ENCODE results near the gene SEMA3A.
"Not testable (repeated sequence)": the region's sequence is repeated elsewhere in the genome, so short reads cannot be mapped to it uniquely, and the experiment has no call there.

The SEMA3A gene

GRCh38 chr7:84152995-84153394 lies 41.6 kb downstream of the SEMA3A start:
- no peak for DNase-seq (ENCODE audit: low spot score)

GRCh38 chr7:84150370-84150769 lies 44.2 kb downstream of the SEMA3A start:
- not testable (repeated sequence) for DNase-seq (ENCODE audit: low spot score)

- no peak for DNase-seq (ENCODE audit: low spot score)
These were observed 45.0 kb downstream of the SEMA3A start for GRCh38 chr7:84149573-84149972.

DNA sequence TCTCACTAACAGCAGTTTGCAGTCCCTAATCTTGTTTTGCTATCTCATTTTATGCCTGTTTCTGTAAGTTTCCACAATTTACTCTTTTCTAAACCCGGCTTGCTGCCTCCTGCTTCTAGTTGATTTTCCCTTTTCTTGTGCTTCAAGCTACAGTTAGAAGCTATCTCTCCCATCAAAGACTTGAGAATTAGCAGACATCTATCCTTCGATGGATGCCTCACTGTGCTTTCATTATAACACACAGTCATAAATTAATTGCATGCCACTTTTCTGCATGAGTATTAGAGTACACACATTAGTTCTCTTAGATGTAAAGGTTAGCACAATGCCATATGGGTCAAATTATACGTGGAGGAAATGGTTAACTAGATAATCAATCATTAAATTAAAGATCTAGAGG lies 48.7 kb downstream of the SEMA3A start:
- DNase-seq (ENCODE audit: low spot score): no peak

DNA sequence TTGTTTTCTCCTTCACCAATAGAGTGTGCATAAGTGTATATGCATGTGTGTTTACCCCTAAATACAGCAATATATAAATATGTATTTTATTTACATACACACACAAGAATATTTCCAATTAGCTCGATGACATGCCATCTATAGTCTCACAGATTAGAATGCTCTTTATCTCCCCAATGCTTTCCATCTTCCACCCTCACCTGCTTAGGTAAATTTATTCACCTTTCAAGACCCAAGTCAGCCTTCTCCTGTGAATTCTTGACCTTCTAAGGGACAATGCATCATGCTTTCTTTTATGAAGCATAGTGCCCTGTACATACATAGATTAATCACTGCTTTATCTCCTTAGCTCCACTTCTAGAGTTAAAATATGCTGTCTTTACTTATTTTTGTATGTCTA lies 49.7 kb downstream of the SEMA3A start:
- no peak for DNase-seq (ENCODE audit: low spot score)

DNA sequence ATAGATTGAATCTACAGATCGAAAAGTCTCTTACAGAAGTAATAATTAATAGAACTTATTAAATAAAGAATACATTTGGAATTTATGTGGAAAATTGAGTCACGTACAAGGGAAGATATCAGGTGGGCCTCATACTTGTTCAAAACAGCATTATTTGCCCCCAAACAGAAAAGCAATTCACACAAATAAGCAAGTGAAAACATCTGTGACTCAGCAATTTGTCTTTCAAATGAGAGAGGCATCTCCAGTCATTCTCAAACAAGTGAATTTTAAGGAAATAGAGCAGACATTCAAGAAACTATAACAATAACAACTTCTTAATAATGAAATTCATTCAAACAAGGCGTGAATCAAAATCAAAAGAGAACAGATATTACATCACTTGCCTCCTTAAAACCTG lies 50.1 kb downstream of the SEMA3A start:
- DNase-seq (ENCODE audit: low spot score): no peak

GRCh38 chr7:84142726-84143125 lies 51.9 kb downstream of the SEMA3A start:
- no peak for DNase-seq (ENCODE audit: low spot score)

- peak; percentile 90 for DNase-seq (ENCODE audit: low spot score)
These were observed 54.4 kb downstream of the SEMA3A start for GRCh38 chr7:84139986-84140729.

DNA sequence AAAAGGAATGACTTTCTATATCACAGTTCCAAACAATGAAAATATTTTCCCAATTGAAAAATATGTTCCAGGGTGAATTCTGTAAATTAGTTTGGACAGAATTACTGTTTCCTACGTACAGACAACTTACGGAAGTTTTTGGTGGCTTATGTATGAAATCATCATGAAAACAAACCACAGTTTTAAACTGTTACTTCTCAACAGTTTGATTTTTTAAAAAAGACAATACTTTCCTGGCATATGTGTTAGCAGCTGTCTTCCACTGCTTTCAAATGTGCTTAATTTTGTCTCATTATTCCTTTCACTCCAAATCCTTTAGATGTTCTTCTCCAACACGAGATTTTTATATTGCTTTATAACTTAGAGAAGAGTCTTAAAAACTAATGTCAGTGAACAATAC lies 56.2 kb downstream of the SEMA3A start:
- DNase-seq (ENCODE audit: low spot score): no peak

- DNase-seq (ENCODE audit: low spot score): no peak
These were observed 56.8 kb downstream of the SEMA3A start for GRCh38 chr7:84137812-84138211.

GRCh38 chr7:84136809-84137208 lies 57.8 kb downstream of the SEMA3A start:
- DNase-seq (ENCODE audit: low spot score): no peak

DNA sequence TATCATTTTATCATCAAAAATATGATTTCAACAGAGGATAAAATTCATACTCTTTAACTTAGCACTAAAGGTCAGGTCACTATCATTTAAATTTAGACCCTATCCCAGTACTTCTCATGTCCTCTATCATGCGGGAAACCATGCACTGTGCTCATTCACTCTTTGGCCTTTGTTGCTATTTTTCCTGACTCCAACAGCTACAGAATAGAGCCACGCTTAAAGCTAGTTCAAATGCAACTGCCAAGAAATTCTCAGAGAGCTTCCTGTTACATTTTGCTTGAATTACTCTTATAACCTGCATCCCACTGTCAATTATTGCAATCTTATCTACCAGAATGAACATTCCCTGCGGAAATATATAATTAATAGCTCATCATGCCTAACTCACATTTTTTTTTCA lies 58.3 kb downstream of the SEMA3A start:
- no peak for DNase-seq (ENCODE audit: low spot score)

DNA sequence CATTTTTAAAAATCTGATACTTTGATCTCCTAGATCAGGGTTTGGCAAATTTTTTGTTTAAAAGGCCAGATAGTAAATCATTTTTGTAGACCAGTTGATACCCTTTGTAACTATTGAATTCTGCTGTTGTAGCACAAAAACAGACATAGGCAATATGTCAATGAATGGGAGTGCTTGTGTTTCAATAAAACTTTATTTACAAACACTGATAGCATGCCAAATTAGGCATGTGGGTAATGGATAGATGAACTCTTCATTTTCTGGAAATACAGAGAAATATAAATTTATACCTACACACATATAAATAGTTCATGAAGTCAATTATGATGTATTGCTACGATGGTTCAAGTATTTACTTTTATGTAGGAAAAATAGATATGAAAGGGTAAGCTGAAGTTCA lies 60.4 kb downstream of the SEMA3A start:
- DNase-seq (ENCODE audit: low spot score): no peak

DNA sequence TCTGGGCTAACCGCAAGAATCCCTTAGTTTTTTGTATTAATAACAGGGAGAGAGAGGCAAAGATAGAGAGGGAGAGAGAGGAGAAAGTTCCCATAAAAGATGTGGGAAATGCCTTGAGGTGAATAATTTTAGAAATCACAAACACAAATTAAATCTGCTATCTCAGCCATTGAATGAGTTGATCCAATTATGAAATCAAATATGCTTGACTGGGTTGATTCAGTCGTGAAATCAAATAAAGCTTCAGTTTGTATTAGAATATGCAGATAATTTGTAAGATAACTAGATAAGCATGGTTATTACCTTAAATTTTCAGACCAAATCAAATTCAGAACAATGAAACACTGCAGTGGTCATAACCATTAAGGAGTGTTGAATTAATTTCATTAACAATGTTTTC lies 68.9 kb downstream of the SEMA3A start:
- DNase-seq (ENCODE audit: low spot score): no peak

DNA sequence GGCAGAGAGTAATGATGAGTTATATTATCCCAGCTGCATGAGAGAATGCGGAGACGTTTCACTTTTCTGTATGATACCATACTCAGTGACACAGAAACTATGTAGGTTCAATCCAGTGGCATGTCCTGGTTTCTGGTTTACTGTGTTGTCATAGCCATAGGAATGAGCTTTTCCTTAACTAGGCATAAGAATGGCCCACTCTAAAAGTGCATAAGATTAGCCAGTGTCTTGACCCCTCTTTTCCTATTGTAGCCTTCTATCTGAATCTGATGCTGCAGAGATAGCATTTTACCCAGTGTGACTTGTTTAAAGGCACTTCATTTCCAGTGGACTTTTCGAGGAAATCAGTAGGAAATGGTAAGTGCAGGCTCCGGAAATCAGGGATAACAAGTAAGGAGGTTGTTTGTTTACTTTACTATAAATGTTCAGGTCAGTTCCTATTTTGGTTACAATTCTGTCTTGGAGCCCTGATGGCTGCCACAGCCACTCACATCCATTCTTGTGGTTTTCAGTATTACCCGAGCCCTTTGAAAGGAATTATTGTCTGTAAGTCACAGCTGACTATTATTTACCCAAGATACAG lies 70.5 kb downstream of the SEMA3A start:
- peak; percentile 21 for DNase-seq (ENCODE audit: low spot score)

DNA sequence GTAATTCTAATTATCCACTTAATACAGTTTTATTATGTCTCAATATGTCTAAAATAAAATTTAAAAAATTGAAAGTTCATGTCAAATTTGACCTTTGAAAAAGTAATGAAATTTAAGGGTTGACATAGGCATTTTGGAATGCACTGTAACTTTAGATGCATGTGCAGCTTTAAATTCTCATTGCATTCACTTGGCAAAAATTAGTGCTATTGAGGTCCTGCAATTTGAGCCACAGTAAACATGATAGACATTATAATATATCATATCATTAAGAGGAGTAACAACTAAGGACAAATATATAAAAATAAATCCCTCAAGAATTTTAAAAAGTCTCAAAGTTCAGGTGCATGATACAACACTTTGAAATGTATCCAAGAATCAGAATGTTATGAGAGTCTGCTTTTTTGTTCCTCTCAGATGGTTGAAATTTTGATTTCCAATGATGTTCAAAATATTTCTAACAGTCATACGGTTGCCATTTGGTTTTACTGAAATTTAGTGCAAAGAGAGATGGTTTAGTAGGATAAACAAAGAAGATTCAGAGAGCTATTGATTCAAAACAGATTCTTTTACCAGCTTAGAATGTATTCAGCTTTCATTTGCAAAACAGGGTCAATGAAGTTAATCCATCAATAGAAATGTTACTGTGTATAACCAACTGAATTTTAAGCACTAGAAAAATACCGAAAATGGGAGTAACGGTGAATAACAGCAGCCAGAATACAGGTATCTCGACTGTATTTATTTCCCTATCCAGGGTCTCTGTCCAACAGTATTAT lies 71.8 kb downstream of the SEMA3A start:
- DNase-seq (ENCODE audit: low spot score): no peak

DNA sequence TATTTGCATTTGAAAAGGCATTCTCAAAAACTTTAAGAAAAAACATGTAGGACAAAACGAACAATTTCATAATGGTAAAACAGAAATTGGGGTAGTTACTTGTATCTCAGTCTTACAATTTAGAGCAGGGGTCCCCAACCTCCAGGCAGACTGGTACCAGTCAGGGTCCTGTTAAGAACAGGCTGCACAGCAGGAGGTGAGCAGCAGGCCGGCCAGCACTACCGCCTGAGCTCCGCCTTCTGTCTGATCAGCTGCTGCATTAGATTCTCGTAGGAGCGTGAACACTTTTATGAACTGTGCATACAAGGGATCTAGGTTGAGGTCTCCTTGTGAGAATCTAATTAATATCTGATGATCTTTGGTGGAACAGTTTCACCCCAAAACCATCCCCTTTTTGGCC lies 77.3 kb downstream of the SEMA3A start:
- no peak for DNase-seq (ENCODE audit: low spot score)

DNA sequence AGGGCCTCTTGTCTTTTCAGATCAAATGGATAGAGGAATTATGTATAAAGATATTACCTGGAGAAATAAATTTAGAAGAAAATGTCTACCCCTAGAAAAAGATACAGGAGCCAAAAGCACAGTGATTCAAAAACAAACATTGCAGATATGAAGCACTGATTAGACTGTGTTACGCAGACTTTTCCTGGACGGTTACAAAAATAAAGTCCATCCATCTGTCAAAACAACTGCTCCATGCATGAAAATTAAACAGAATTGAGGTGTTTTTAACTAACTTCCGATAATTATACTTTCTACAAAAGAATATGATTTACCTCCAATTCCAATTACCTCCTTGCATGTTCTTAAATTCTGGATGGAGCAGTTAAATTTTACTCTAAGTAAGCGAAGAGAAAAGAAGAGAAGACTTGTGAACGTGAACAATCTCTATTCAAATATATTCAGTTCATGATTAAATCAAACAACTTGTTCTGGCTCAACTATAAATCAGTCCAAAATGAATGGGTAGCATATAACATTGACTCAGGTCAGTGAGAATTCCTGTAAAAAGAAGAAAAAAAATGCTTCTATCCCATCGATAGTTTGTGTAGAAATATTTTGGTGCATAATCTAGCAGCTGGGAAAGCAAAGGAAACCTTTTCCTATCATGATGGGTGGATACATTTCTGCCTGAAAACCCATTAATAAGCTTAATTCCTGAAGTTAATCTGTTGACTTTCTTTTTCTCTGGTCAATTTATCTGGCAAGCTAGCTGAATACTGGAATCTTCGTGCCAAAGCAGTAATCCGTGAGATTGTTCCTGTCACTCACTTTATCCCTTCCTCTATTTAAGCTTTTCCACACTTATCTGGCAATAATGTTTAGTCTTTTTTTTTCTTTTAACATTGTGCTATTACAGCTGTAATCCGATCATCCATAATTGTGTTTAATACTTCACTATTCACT lies 80.4 kb downstream of the SEMA3A start:
- no peak for DNase-seq (ENCODE audit: low spot score)

DNA sequence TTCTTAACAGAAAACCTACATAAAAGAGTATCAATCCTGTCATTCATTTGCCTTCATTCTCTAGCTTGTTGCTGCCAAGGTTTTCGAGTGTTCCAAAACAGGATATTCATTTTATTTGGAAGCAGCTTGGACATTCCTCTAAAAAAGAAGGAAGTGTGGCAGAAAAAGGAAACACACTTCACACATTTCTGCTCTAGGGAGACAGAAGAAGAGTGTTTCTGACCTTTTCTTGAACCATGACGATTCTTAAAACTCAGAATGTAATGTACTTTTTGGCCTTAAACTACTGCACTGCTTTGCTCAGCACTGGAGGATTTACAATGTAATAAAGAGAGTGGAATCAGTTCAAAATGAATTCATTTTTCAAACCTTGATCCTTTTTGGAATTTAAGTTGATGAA lies 81.3 kb downstream of the SEMA3A start:
- DNase-seq (ENCODE audit: low spot score): peak; percentile 28

DNA sequence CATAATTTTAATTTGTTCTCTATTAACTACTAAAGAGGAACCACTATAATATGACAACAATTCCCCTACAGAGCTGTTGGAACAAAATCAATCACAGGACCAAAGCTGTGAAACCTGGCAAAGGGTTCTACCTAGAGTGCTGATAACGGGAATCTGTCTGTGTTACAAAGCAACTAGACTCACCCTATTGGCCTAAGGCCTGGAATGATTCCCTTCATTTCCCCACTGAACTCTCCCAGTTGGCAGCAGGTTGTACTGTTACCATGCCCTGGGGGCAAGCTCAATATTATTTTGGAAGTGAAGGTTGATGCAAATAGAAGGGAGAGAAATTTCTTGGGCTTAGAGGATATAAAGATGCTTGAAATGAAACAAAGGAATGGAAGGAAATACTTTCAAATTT lies 81.8 kb downstream of the SEMA3A start:
- no peak for DNase-seq (ENCODE audit: low spot score)

DNA sequence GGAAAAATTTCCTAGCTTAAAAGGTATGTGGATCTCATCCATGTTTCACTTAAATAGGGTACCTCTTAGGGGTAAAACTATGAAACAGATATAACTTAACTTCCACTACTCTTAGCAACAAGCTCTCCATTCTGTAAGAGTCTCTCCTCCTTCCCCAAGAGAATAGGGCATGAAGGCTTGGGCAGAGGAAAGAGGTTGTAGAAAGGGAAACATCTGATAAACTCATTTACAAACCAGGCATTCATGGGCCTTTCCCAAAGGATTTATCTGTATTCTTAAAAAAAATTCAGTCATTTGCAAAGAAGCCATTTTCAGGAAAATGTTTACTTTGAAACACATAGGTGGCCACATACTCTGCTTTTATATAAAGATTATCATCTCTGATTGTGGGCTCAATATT lies 82.7 kb downstream of the SEMA3A start:
- peak; percentile 50 for DNase-seq (ENCODE audit: low spot score)

DNA sequence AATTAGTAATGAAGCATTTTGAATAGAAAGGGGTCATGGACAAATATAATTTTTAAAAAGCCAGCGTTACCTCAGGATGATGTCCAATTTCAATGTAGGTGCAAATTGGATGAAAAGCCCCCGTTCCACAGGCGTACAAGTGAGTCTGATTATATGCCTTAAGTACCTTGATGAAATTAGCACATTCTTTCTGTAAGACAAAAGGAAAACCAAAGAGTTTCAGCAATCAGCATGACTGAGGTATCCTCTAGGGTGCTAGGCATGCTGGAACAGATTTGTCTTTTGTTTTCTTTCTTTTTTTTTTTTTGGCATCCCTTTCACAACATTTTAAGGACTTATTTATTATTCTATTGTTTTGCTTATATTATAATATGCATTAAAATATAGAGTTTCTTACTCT lies 84.2 kb downstream of the SEMA3A start:
- DNase-seq (ENCODE audit: low spot score): no peak
